ENCODE results near the gene PSME3IP1. TPM values are rescaled to one million over a fixed set of nuclear protein-coding genes. Genes with fewer than 3 reads are reported as not detected.

Gene PSME3IP1
- total RNA-seq, 1 donor from 2014 or later = 102 TPM

DNA sequence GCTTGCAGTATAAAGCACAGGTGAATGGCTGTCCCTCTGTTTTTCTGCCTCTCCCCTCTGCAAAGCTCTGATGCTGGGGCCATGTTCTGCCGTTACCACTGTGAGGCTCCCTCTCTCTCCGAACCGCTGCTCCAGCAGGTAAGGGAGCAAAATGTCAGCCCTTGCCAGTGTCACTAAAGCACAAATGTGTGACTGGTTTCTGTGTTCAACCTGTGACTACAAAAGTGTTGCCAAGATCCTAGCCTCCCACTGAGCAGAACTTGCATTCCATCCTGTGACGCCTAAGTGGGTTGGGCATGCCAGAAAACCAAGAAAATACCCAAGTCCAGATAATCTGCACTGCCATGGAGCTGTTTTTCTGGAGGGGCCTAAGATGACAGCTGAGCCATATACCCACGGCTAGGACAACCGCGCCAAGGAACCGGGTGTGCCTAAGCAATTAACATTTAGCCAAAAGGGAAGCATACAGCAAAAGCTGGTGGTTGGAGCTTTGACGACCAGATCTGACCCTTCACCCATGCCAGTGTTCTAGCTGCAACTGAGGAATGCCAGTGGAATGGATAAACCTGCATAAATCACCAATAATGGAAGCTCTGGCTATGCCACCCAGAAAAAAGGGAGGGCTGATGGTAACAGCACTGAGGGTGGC, 35.0 kb downstream of the PSME3IP1 start:
- Mint-ChIP-seq H3K4me1 (peaks cover 32% of the 10 kb centered on the region), H3K36me3 (ENCODE audit: low read depth) (peaks cover 5% of the 10 kb centered on the region)

DNA sequence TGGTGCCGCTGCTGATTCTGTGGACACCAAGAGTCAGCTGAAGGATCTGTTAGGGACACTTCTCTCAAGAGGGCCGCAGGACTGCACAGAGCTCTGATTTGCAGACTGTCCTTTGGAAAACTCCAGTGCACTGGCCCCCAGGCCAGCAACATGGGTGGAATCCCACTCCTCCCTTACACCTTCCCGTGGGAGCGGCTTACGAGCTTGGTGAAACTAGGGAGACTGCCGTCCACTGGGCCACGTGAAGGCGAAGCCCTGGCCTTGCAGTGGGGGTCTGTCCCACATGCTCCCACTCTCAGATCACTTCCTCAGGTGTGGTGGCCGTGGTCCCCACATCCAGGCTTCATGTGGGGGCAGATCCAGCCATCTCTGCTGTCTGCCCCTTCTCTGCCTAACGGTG, 36.4 kb downstream of the PSME3IP1 start:
- Mint-ChIP-seq H3K27ac (ENCODE audit: unreplicated experiment) (no peak overlapping the region), H3K4me1 (peaks cover 43% of the 10 kb centered on the region), H3K4me3 (no peak overlapping the region), H3K9me3 (no peaks in the 10 kb centered on the region), H3K36me3 (ENCODE audit: low read depth) (peaks cover 5% of the 10 kb centered on the region), H3K27me3 (ENCODE audit: low read depth) (peaks cover 4% of the 10 kb centered on the region)
- DNase-seq (ENCODE audit: low read depth, low spot score) = no peak
- TF ChIP-seq, protein P1, sequence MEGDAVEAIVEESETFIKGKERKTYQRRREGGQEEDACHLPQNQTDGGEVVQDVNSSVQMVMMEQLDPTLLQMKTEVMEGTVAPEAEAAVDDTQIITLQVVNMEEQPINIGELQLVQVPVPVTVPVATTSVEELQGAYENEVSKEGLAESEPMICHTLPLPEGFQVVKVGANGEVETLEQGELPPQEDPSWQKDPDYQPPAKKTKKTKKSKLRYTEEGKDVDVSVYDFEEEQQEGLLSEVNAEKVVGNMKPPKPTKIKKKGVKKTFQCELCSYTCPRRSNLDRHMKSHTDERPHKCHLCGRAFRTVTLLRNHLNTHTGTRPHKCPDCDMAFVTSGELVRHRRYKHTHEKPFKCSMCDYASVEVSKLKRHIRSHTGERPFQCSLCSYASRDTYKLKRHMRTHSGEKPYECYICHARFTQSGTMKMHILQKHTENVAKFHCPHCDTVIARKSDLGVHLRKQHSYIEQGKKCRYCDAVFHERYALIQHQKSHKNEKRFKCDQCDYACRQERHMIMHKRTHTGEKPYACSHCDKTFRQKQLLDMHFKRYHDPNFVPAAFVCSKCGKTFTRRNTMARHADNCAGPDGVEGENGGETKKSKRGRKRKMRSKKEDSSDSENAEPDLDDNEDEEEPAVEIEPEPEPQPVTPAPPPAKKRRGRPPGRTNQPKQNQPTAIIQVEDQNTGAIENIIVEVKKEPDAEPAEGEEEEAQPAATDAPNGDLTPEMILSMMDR (conservative IDR thresholded peaks at IDR 0.05) = no peak

More for the DNA sequence above, 35.0 kb downstream of the PSME3IP1 start:
- H3K27me3 Mint-ChIP-seq (ENCODE audit: low read depth) = no peaks in the 10 kb centered on the region
- no peak for DNase-seq (ENCODE audit: low read depth, low spot score)
- H3K27ac Mint-ChIP-seq (ENCODE audit: unreplicated experiment) = no peak overlapping the region
- TF ChIP-seq, protein P1 (conservative IDR thresholded peaks at IDR 0.05) = no peak
- no peak overlapping the region for H3K4me3 Mint-ChIP-seq
- H3K9me3 Mint-ChIP-seq = no peaks in the 10 kb centered on the region

DNA sequence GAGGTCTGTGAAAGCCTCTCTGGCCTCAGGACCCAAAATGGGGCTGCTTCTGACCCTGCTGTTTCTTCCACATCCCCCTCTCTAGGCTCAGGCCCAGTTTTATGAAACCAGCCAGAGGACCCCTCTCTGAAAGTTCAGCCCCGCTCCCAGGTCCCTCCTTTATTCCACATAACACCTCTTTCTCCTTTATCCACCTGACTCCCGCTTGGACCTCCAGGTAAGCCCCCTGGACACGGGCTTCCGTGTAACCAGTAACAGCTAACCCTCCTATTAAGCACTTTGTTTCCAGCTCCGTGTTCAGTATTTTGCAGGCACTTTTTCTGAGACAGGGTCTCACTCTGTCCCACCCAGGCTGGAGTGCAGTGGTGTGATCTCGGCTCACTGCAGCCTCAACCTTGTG, 37.4 kb downstream of the PSME3IP1 start:
- Mint-ChIP-seq H3K27ac (ENCODE audit: unreplicated experiment) (peak overlapping the region; percentile 55), H3K4me1 (peaks cover 52% of the 10 kb centered on the region), H3K4me3 (peak overlapping the region; percentile 2), H3K36me3 (ENCODE audit: low read depth) (no peaks in the 10 kb centered on the region), H3K9me3 (no peaks in the 10 kb centered on the region), H3K27me3 (ENCODE audit: low read depth) (peaks cover 4% of the 10 kb centered on the region)
- DNase-seq (ENCODE audit: low read depth, low spot score) = no peak
- TF ChIP-seq, protein P1 (conservative IDR thresholded peaks at IDR 0.05) = no peak

DNA sequence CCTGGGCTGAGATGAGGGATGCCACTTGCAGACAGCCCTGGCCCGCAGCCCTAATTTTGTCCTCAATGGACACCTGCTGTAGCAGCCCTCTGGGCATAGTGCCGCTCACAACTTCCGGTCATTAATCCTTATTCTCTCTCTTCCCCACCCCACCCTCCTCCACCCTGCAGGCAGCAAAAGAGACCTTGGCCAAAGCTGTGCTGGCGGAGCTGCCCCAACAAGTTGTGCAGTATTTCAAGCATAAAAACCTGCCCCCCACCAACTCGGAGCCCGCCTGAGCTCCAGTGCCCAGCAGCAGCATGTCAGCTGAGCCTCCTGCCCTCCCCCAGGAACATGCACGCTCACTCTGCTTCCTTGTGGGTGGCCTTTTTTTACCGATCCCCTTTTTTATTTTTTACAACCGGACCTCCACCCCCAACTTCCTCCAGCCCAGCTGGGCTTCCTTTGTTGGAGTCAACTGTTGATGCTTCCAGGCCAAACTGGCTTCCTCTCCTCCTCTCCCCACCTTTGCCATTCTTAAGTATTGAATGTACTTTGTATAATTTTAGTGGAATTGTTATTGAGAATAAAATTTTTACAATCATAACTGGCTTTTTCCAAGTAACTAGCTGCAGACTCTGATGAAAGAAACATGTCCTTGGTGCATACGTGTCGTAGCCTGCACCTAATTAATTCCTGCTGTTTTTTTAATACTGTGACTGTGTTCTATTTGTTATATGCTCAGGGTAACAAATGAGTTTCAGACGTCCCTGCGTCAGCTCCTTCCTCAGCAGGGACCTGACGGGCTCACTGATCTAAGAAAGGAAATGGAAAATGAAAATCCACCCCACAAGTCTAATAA, 38.2 kb downstream of the PSME3IP1 start:
- Mint-ChIP-seq H3K4me3 (peak overlapping the region; percentile 7), H3K4me1 (peaks cover 59% of the 10 kb centered on the region)

DNA sequence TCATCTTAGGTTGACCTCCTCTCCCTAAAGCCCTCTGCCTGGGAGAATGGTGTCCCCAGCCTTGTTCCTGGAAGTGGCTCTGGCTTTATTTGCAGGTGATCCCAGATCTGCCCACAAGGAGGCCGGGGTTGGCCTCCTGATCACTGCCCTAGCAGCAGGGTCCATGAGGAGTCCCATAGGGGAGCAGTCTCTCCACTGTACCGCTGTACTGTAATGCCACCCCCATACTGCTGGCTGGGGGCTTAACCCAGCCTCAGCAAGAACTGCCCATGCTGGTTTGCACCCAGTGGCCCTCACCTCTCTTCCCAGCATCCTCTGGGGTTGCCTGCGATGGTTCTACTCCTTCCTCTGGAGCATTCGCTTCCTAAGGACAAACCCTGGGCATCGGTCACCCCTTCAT, 39.1 kb downstream of the PSME3IP1 start:
- no peaks in the 10 kb centered on the region for H3K36me3 Mint-ChIP-seq (ENCODE audit: low read depth)
- H3K4me3 Mint-ChIP-seq = peak overlapping the region; percentile 7
- no peaks in the 10 kb centered on the region for H3K9me3 Mint-ChIP-seq
- peaks cover 67% of the 10 kb centered on the region for H3K4me1 Mint-ChIP-seq
- peaks cover 4% of the 10 kb centered on the region for H3K27me3 Mint-ChIP-seq (ENCODE audit: low read depth)
- H3K27ac Mint-ChIP-seq (ENCODE audit: unreplicated experiment) = peak overlapping the region; percentile 35
- no peak for DNase-seq (ENCODE audit: low read depth, low spot score)
- TF ChIP-seq, protein P1 (conservative IDR thresholded peaks at IDR 0.05) = peak; percentile 44

More for the DNA sequence above, 38.2 kb downstream of the PSME3IP1 start:
- no peak for DNase-seq (ENCODE audit: low read depth, low spot score)
- Mint-ChIP-seq H3K9me3 (no peaks in the 10 kb centered on the region), H3K27ac (ENCODE audit: unreplicated experiment) (peak overlapping the region; percentile 86), H3K27me3 (ENCODE audit: low read depth) (peaks cover 4% of the 10 kb centered on the region), H3K36me3 (ENCODE audit: low read depth) (no peaks in the 10 kb centered on the region)
- TF ChIP-seq, protein P1 (conservative IDR thresholded peaks at IDR 0.05) = no peak

All from neural crest cell (in vitro differentiated cells).